Ascending aorta (tissue), 2 donors: ENCODE data around the gene TRIM40. TPM values are rescaled to one million over a fixed set of nuclear protein-coding genes. Genes with fewer than 3 reads are reported as not detected.

Experiments
- DNase-seq, 2 donors: peaks; one replicate each; pipeline ENCODE4 v3.0.0-alpha.2; 2019; ENCODE audit warnings: low spot score in 2 of 2
- H3K27ac ChIP-seq, 2 donors: fragments of 200-600 bp; sonication (generic); one replicate each; pipeline ENCODE4 v1.5.1; 2016 to 2017; ENCODE audit warnings: mild to moderate bottlenecking in 1 of 2
- H3K27me3 ChIP-seq: fragments of 200-600 bp; sonication (generic); one replicate; pipeline ENCODE4 v1.5.1; 2017
- H3K36me3 ChIP-seq, 2 donors: fragments of 200-600 bp; sonication (generic); one replicate each; pipeline ENCODE4 v1.5.1; 2016
- H3K4me1 ChIP-seq, 2 donors: fragments of 200-600 bp; sonication (generic); one replicate each; pipeline ENCODE4 v1.5.1; 2016 to 2017; ENCODE audit warnings: mild to moderate bottlenecking in 1 of 2
- H3K4me3 ChIP-seq, 2 donors: fragments of 200-600 bp; sonication (generic); one replicate each; pipeline ENCODE4 v1.5.1; 2016 to 2017; ENCODE audit warnings: mild to moderate bottlenecking in 1 of 2
- H3K9me3 ChIP-seq, 2 donors: fragments of 200-600 bp; sonication (generic); one replicate each; pipeline ENCODE4 v1.5.1; 2016
- CTCF ChIP-seq, 3 experiments: fragments of 200-600 bp in 2 of 3; fragments of 450-650 bp in 1 of 3; sonication (generic) in 2 of 3; IDR thresholded peaks; one replicate each; pipeline ENCODE4 v1.5.1; 2016 to 2019; ENCODE audit warnings: antibody characterized with exemption in 3 of 3, mild to moderate bottlenecking in 1 of 3, moderate library complexity in 1 of 3
- intact Hi-C: fragments of 100-400 bp; cut with DNase I; formaldehyde crosslinking; loops from one replicate; pipeline ENCODE4 v1.15.1; 2023
- total RNA-seq: library from RNA; depleted of rRNA; stranded (reverse); fragments of >200 nt; gene quantifications from one replicate; pipeline ENCODE4 v1.1.0, GENCODE V29; 2016

The TRIM40 gene
- total RNA-seq, 1 donor from 2014 or later: not detected

- TF ChIP-seq CTCF (IDR thresholded peaks at IDR 0.05): no peak
- peaks cover 3 to 11% of the 10 kb centered on the region in 2 donors for H3K9me3 ChIP-seq
- intact Hi-C loops: no loop called here
- no peaks in the 10 kb centered on the region for H3K27me3 ChIP-seq
- H3K36me3 ChIP-seq: no peaks in the 10 kb centered on the region
- peaks cover 0 to 5% of the 10 kb centered on the region in 2 donors for H3K4me1 ChIP-seq
- H3K4me3 ChIP-seq: no peak overlapping the region
- no peak for DNase-seq
- H3K27ac ChIP-seq: no peak overlapping the region
Measured at GRCh38 chr6:30175765-30176164, 39.8 kb downstream of the TRIM40 start.

GRCh38 chr6:30178837-30179236 is 42.9 kb downstream of the TRIM40 start:
- Histone ChIP-seq H3K4me3 (no peak overlapping the region), H3K27me3 (no peaks in the 10 kb centered on the region), H3K27ac (no peak overlapping the region), H3K4me1 (no peaks in the 10 kb centered on the region), H3K9me3 (peaks cover 3 to 11% of the 10 kb centered on the region in 2 donors), H3K36me3 (no peaks in the 10 kb centered on the region)
- DNase-seq: no peak
- intact Hi-C loops: no loop called here
- no peak for TF ChIP-seq CTCF (IDR thresholded peaks at IDR 0.05)

GRCh38 chr6:30180145-30180544 is 44.2 kb downstream of the TRIM40 start:
- intact Hi-C loops: no loop called here
- no peaks in the 10 kb centered on the region for H3K4me1 ChIP-seq
- H3K9me3 ChIP-seq: peaks cover 3 to 11% of the 10 kb centered on the region in 2 donors
- H3K27me3 ChIP-seq: no peaks in the 10 kb centered on the region
- peaks cover 0 to 1% of the 10 kb centered on the region in 2 donors for H3K36me3 ChIP-seq
- no peak for TF ChIP-seq CTCF (IDR thresholded peaks at IDR 0.05)
- DNase-seq: no peak
- no peak overlapping the region for H3K4me3 ChIP-seq
- no peak overlapping the region for H3K27ac ChIP-seq

GRCh38 chr6:30184417-30185031 is 48.6 kb downstream of the TRIM40 start:
- no peak for TF ChIP-seq CTCF (IDR thresholded peaks at IDR 0.05)
- Histone ChIP-seq H3K9me3 (peaks cover 3 to 8% of the 10 kb centered on the region in 2 donors), H3K27ac (no peak overlapping the region), H3K4me3 (no peak overlapping the region), H3K27me3 (no peaks in the 10 kb centered on the region), H3K36me3 (peaks cover 24 to 38% of the 10 kb centered on the region in 2 donors), H3K4me1 (no peaks in the 10 kb centered on the region)
- intact Hi-C loops: no loop called here
- no peak for DNase-seq

- Histone ChIP-seq H3K36me3 (peaks cover 33 to 53% of the 10 kb centered on the region in 2 donors), H3K4me1 (no peaks in the 10 kb centered on the region), H3K27ac (no peak overlapping the region), H3K4me3 (no peak overlapping the region), H3K9me3 (no peaks in the 10 kb centered on the region), H3K27me3 (no peaks in the 10 kb centered on the region)
- intact Hi-C loops: no loop called here
- no peak for DNase-seq
- no peak for TF ChIP-seq CTCF (IDR thresholded peaks at IDR 0.05)
Measured at GRCh38 chr6:30185846-30186484, 50.0 kb downstream of the TRIM40 start.
